Measurements from ENCODE around the gene USP35. TPM values are rescaled to one million over a fixed set of nuclear protein-coding genes. Genes with fewer than 3 reads are reported as not detected.

USP35 gene
- total RNA-seq, 2 donors from 2014 or later, result 38.8 to 44.1 TPM

DNA sequence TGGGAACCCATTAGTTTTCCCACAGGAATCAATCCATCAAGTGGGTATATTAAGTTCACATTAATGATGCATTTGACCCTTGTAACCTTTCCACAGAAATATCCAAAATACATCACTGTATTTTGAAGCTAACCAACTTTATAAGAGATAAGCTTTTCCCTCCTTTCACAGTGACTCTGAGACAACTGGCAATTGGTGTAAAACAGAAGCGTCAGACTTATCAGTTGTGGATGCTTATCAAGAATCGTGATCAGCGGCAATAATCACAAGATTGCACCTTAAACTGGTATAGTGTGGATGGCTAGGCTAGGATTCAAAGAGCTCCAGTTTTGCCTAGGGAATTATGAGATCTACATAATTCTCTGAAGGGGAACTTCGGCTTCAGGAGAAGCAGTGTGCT, 73.1 kb downstream of the USP35 start:
- no peak overlapping the region for H3K4me3 ChIP-seq
- no peaks in the 10 kb centered on the region for H3K36me3 ChIP-seq
- DNase-seq (ENCODE audit: low spot score), result no peak
- H3K9me3 ChIP-seq, result no peaks in the 10 kb centered on the region
- no peaks in the 10 kb centered on the region for H3K27me3 ChIP-seq (replicated peaks; ENCODE audit: insufficient read depth)
- ATAC-seq (ENCODE audit: insufficient number of reproducible peaks, low FRiP score, low read depth), result no peak
- no peak for TF ChIP-seq CTCF (IDR thresholded peaks at IDR 0.05)
- peaks cover 20 to 62% of the 10 kb centered on the region in 2 donors for H3K4me1 ChIP-seq (ENCODE audit: control insufficient read depth in 1 of 2, low read depth in 2 of 2)
- peak overlapping the region in 1 of 2 donors; percentile 29 for H3K27ac ChIP-seq

DNA sequence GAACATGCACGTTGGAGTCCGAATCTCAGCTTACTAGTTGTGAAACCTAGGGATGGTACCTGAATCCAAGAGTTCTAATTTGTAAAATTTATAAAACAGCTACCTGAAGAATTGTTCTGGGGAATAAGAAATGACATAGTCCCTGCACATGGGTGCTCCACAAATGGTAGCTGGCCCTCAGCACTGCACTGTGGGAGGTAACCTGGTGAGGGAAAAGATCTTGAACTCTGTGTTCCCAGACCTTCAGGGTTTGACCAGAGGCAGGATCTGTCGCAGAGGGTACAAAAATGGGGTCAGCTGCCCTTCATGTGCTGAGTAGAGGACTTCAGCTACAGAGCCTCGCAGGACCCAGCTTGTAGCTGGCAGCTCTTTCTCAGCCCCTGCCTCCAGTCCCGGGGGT, 73.5 kb downstream of the USP35 start:
- no peaks in the 10 kb centered on the region for H3K36me3 ChIP-seq
- H3K4me3 ChIP-seq, result no peak overlapping the region
- H3K9me3 ChIP-seq, result no peaks in the 10 kb centered on the region
- no peaks in the 10 kb centered on the region for H3K27me3 ChIP-seq (replicated peaks; ENCODE audit: insufficient read depth)
- peaks cover 18 to 60% of the 10 kb centered on the region in 2 donors for H3K4me1 ChIP-seq (ENCODE audit: control insufficient read depth in 1 of 2, low read depth in 2 of 2)
- ATAC-seq (ENCODE audit: insufficient number of reproducible peaks, low FRiP score, low read depth) (no peak), DNase-seq (ENCODE audit: low spot score) (no peak)
- TF ChIP-seq CTCF (IDR thresholded peaks at IDR 0.05), result no peak
- peak overlapping the region in 1 of 2 donors; percentile 29 for H3K27ac ChIP-seq

DNA sequence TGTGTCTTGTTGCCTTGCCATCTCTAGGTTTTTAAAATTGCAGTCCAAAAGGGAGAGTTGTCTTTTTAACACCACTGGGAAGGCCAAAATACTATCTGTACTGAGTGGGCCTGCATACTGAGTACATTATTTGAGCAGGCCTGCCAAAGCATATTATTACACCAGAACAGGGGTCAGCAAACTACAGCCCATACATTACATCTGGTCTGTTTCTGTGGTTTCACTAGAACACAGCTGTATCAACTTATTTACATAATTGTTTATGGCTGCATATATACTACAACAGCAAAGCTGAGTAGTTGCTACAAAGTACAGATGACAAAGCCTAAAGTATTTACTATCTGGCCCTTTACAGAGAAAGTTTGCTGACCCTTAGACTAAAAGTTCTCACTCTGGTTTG, 74.0 kb downstream of the USP35 start:
- Histone ChIP-seq H3K36me3 (no peaks in the 10 kb centered on the region), H3K4me3 (no peak overlapping the region), H3K9me3 (no peaks in the 10 kb centered on the region), H3K27ac (peak overlapping the region in 1 of 2 donors; percentile 29), H3K27me3 (replicated peaks; ENCODE audit: insufficient read depth) (no peaks in the 10 kb centered on the region), H3K4me1 (ENCODE audit: control insufficient read depth in 1 of 2, low read depth in 2 of 2) (peaks cover 13 to 57% of the 10 kb centered on the region in 2 donors)
- TF ChIP-seq CTCF (IDR thresholded peaks at IDR 0.05), result no peak
- DNase-seq (ENCODE audit: low spot score) (no peak), ATAC-seq (ENCODE audit: insufficient number of reproducible peaks, low FRiP score, low read depth) (no peak)

Other genes starting within 250 kb of the USP35 start
- 10 to 100 TPM; 23.4 to 31.1 TPM for gene INTS4, start 194.3 kb upstream of the USP35 start, total RNA-seq
- 1 to 10 TPM in 1 of 2 donors, under 1 TPM in 1; 0.81 to 5.6 TPM for gene KCTD14, start 165.6 kb upstream of the USP35 start, total RNA-seq
- under 1 TPM in 1 of 2 donors, not detected in 1; 0.56 TPM for gene THRSP, start 125.1 kb upstream of the USP35 start, total RNA-seq
- 10 to 100 TPM; 42.4 to 62.0 TPM for gene NDUFC2, start 109.1 kb upstream of the USP35 start, total RNA-seq
- gene ALG8, start 49.3 kb upstream of the USP35 start, total RNA-seq, result 10 to 100 TPM; 19.5 to 26.3 TPM
- gene KCTD21, start 293 bp upstream of the USP35 start, total RNA-seq, result 10 to 100 TPM in 1 of 2 donors, 1 to 10 TPM in 1; 9.1 to 13.7 TPM
- gene GAB2, start 228.9 kb downstream of the USP35 start, total RNA-seq, result 10 to 100 TPM; 65.4 to 91.5 TPM

All from thoracic aorta (tissue), 2 donors.